GM23338 (cell line): Measurements from ENCODE around the gene ABCC1. TPM values are rescaled to one million over a fixed set of nuclear protein-coding genes. Genes with fewer than 3 reads are reported as not detected.
A peak's percentile ranks its signal among the peaks of the same experiment; 100 is the strongest.

Experiments used
- ATAC-seq: fragments of 200-7000 bp; cut with Tn5 transposase; 3 replicates; pipeline ENCODE4 v1.9.1; 2020
- DNase-seq: peaks from one replicate; pipeline ENCODE4 v3.0.0-alpha.2; 2015; ENCODE audit warnings: low spot score
- H2AFZ ChIP-seq: fragments of 200-600 bp; sonication (generic); 2 replicates; pipeline ENCODE4 v1.8.0; 2016; ENCODE audit warnings: antibody characterized with exemption, mild to moderate bottlenecking, moderate library complexity
- H3F3A ChIP-seq: fragments of 200-600 bp; sonication (generic); replicated peaks from 2 replicates; pipeline ENCODE4 v1.8.0; 2017; ENCODE audit warnings: antibody characterized with exemption, mixed run types, low read depth
- H3K27ac ChIP-seq: fragments of 200-600 bp; sonication (generic); 2 replicates; pipeline ENCODE4 v1.6.1; 2016; ENCODE audit warnings: low read depth
- H3K27me3 ChIP-seq: fragments of 200-600 bp; sonication (generic); 2 replicates; pipeline ENCODE4 v1.8.0; 2016; ENCODE audit warnings: mild to moderate bottlenecking, mixed run types, moderate library complexity; ENCODE audit not compliant: insufficient read depth
- H3K36me3 ChIP-seq: fragments of 200-600 bp; sonication (generic); 2 replicates; pipeline ENCODE4 v1.8.0; 2016; ENCODE audit warnings: mild to moderate bottlenecking; ENCODE audit not compliant: insufficient read depth
- H3K4me1 ChIP-seq: fragments of 200-600 bp; sonication (generic); 2 replicates; pipeline ENCODE4 v1.8.0; 2016; ENCODE audit warnings: mild to moderate bottlenecking, moderate library complexity; ENCODE audit not compliant: insufficient read depth
- H3K4me2 ChIP-seq: fragments of 200-600 bp; sonication (generic); 2 replicates; pipeline ENCODE4 v1.7.1; 2017; ENCODE audit warnings: mixed run types
- H3K4me3 ChIP-seq: fragments of 200-600 bp; sonication (generic); 2 replicates; pipeline ENCODE4 v1.6.1; 2016; ENCODE audit warnings: mixed run types
- H3K79me2 ChIP-seq: fragments of 200-600 bp; sonication (generic); replicated peaks from 2 replicates; pipeline ENCODE4 v1.8.0; 2017; ENCODE audit warnings: mild to moderate bottlenecking; ENCODE audit not compliant: insufficient read depth
- H3K9me2 ChIP-seq: fragments of 200-600 bp; sonication (generic); 2 replicates; pipeline ENCODE4 v1.8.0; 2017; ENCODE audit not compliant: insufficient read depth
- H4K20me1 ChIP-seq: fragments of 200-600 bp; sonication (generic); replicated peaks from 2 replicates; pipeline ENCODE4 v1.8.0; 2017; ENCODE audit warnings: mild to moderate bottlenecking; ENCODE audit not compliant: insufficient read depth
- H3K27ac Mint-ChIP-seq: 2 replicates; pipeline ENCODE4 v1.8.0; 2020; ENCODE audit warnings: inconsistent platforms, mild to moderate bottlenecking, moderate library complexity, mixed read lengths
- H3K27me3 Mint-ChIP-seq: 3 replicates; pipeline ENCODE4 v1.8.0; 2022; ENCODE audit warnings: low read depth, mild to moderate bottlenecking, moderate library complexity, mixed read lengths, inconsistent platforms; ENCODE audit not compliant: insufficient read depth, poor library complexity
- H3K36me3 Mint-ChIP-seq: 3 replicates; pipeline ENCODE4 v1.8.0; 2021; ENCODE audit warnings: low read depth, mild to moderate bottlenecking, inconsistent platforms, moderate library complexity, mixed read lengths
- H3K4me1 Mint-ChIP-seq: 3 replicates; pipeline ENCODE4 v1.8.0; 2020; ENCODE audit warnings: mild to moderate bottlenecking, inconsistent platforms, mixed read lengths
- H3K4me3 Mint-ChIP-seq: 3 replicates; pipeline ENCODE4 v1.8.0; 2021; ENCODE audit warnings: moderate library complexity, mild to moderate bottlenecking, inconsistent platforms, mixed read lengths
- H3K9me3 Mint-ChIP-seq: 3 replicates; pipeline ENCODE4 v1.8.0; 2020; ENCODE audit warnings: moderate library complexity, mild to moderate bottlenecking, inconsistent platforms, mixed read lengths
- CTCF ChIP-seq, 2 experiments: fragments of 200-600 bp in 1 of 2; sonication (generic) in 1 of 2; conservative IDR thresholded peaks; 2 replicates each; pipeline versions ENCODE4 v1.5.1 to v1.6.1; 2016 to 2017; ENCODE audit warnings: antibody characterized with exemption in 2 of 2, low read depth in 2 of 2, mild to moderate bottlenecking in 2 of 2, moderate library complexity in 1 of 2
- EZH2 ChIP-seq: fragments of 200-600 bp; sonication (generic); IDR thresholded peaks from one replicate; pipeline ENCODE4 v1.8.0; 2017; ENCODE audit warnings: antibody characterized with exemption, mild to moderate bottlenecking, low read depth; ENCODE audit not compliant: unreplicated experiment
- REST ChIP-seq: IDR thresholded peaks from one replicate; pipeline ENCODE4 v1.6.1; 2018; ENCODE audit warnings: antibody characterized with exemption; ENCODE audit not compliant: unreplicated experiment
- ZNF114 ChIP-seq: fragments of 250-450 bp; sonication (Bioruptor Pico); IDR thresholded peaks from 2 replicates; pipeline ENCODE4 v1.5.0; 2020; ENCODE audit warnings: mild to moderate bottlenecking, moderate library complexity
- polyA plus RNA-seq: library from polyadenylated mRNA; unstranded; fragments of >200 nt; fragmentation: Nextera tagmentation; extraction: Ambion mirVana; gene quantifications from 2 replicates; pipeline ENCODE4 v1.2.1, GENCODE V29; 2016
- total RNA-seq: library from RNA; depleted of rRNA; stranded (reverse); fragments of >200 nt; shearing (Covaris generic); gene quantifications from 2 replicates; pipeline ENCODE4 v1.2.3, GENCODE V29; 2014

The ABCC1 gene
- total and polyA plus RNA-seq, 2 experiments from 2014 or later, result 11.0 to 46.6 TPM

DNA sequence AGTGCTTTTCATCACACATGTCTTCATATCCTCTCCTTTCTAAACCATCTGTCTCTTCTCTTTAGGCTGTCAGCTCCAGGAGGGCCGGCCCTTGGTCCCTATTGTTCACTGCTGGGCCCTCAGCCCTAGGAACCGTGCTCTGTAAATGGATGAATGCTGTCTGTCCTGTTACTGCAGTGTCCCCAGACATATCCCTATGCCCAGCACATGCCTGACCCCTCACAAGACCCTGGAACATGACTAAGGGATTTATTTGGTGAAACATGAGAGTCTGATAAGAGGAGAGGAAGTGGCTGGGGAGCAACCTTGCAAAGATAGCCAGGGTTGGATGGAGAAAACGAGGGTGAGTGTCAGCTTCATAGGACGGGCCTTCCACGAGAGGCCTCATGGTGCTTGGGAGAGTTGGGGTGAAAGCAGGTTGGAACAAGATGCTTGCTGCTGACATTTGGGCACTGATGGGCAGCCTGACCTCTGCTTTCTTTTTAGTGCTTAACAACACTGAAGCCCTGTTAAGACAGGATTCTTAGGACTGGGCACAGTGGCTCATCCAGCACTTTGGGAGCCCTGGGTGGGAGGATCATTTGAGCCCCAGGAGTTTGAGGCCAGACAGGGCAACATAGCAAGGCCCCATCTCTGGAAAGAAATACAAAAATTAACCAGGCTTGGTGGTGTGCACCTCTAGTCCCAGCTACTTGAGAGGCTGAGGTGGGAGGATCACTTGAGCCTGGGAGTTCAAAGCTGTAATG, 39.0 kb downstream of the ABCC1 start:
- Mint-ChIP-seq H3K27me3 (peaks cover 8% of the 10 kb centered on the region), H3K9me3 (peaks cover 2% of the 10 kb centered on the region; the same call in 2 of the 3 replicates), H3K36me3 (peaks cover 27% of the 10 kb centered on the region), H3K4me3 (no peak overlapping the region; the same call in 2 of the 3 replicates), H3K4me1 (peaks cover 40% of the 10 kb centered on the region), H3K27ac (peak overlapping the region; percentile 90)
- Histone ChIP-seq H4K20me1 (peaks cover 40% of the 10 kb centered on the region), H3K27ac (peak overlapping the region; percentile 75; the same call in 1 of the 2 replicates), H3K79me2 (peaks cover 99% of the 10 kb centered on the region), H3K4me3 (no peak overlapping the region), H3K9me2 (no peaks in the 10 kb centered on the region), H3K36me3 (no peaks in the 10 kb centered on the region), H3K27me3 (no peaks in the 10 kb centered on the region), H2AFZ (no peak overlapping the region), H3K4me2 (peak overlapping the region; percentile 70), H3K4me1 (peaks cover 22% of the 10 kb centered on the region), H3F3A (no peaks in the 10 kb centered on the region)
- DNase-seq (no peak), ATAC-seq (peak; percentile 27)
- TF ChIP-seq EZH2, result no peak

- H3K27me3 Mint-ChIP-seq, result peaks cover 7% of the 10 kb centered on the region
- Histone ChIP-seq H3K27ac (no peak overlapping the region), H3K9me2 (no peaks in the 10 kb centered on the region), H3K36me3 (no peaks in the 10 kb centered on the region), H3K27me3 (no peaks in the 10 kb centered on the region), H2AFZ (no peak overlapping the region), H3K4me3 (no peak overlapping the region), H3K4me2 (no peak overlapping the region), H3K79me2 (peaks cover 98% of the 10 kb centered on the region), H3F3A (no peaks in the 10 kb centered on the region), H4K20me1 (peaks cover 38% of the 10 kb centered on the region), H3K4me1 (peaks cover 22% of the 10 kb centered on the region)
- no peak for TF ChIP-seq ZNF114
- TF ChIP-seq CTCF (conservative IDR thresholded peaks at IDR 0.05; ENCODE audit: low read depth in 2 of 2), result peak in 1 of 2 experiments; percentile 8; a peak in 1 of 4 replicates
- H3K4me3 Mint-ChIP-seq, result no peak overlapping the region
- peaks cover 50% of the 10 kb centered on the region for H3K4me1 Mint-ChIP-seq
- no peaks in the 10 kb centered on the region; the same call in 1 of the 3 replicates for H3K9me3 Mint-ChIP-seq
- DNase-seq (no peak), ATAC-seq (no peak)
- H3K27ac Mint-ChIP-seq, result peak overlapping the region; percentile 83
- peaks cover 19% of the 10 kb centered on the region; the same call in 2 of the 3 replicates for H3K36me3 Mint-ChIP-seq
These were observed 41.5 kb downstream of the ABCC1 start for GRCh38 chr16:15990902-15991301.

GRCh38 chr16:15993128-15993527, 43.7 kb downstream of the ABCC1 start:
- H3K27ac ChIP-seq, result no peak overlapping the region
- peaks cover 98% of the 10 kb centered on the region for H3K79me2 ChIP-seq
- H3K9me2 ChIP-seq, result no peaks in the 10 kb centered on the region
- Mint-ChIP-seq H3K4me1 (peaks cover 49% of the 10 kb centered on the region), H3K9me3 (no peaks in the 10 kb centered on the region), H3K36me3 (peaks cover 6% of the 10 kb centered on the region; the same call in 1 of the 3 replicates), H3K27me3 (peaks cover 9% of the 10 kb centered on the region), H3K4me3 (no peak overlapping the region), H3K27ac (no peak overlapping the region; the same call in 1 of the 2 replicates)
- peaks cover 30% of the 10 kb centered on the region for H4K20me1 ChIP-seq
- no peak overlapping the region for H2AFZ ChIP-seq
- H3K4me2 ChIP-seq, result no peak overlapping the region
- no peaks in the 10 kb centered on the region for H3K27me3 ChIP-seq
- no peak for DNase-seq
- no peak overlapping the region for H3K4me3 ChIP-seq
- H3K4me1 ChIP-seq, result peaks cover 19% of the 10 kb centered on the region
- H3F3A ChIP-seq, result no peaks in the 10 kb centered on the region
- H3K36me3 ChIP-seq, result no peaks in the 10 kb centered on the region
- ATAC-seq, result no peak
- TF ChIP-seq REST (no peak), ZNF114 (no peak), CTCF (conservative IDR thresholded peaks at IDR 0.05; ENCODE audit: low read depth in 2 of 2) (no peak)
